ENCODE measurements around the gene TFAP2A. TPM values are rescaled to one million over a fixed set of nuclear protein-coding genes. Genes with fewer than 3 reads are reported as not detected.

The TFAP2A gene
- total RNA-seq, 1 donor from 2014 or later = 45.2 TPM

DNA sequence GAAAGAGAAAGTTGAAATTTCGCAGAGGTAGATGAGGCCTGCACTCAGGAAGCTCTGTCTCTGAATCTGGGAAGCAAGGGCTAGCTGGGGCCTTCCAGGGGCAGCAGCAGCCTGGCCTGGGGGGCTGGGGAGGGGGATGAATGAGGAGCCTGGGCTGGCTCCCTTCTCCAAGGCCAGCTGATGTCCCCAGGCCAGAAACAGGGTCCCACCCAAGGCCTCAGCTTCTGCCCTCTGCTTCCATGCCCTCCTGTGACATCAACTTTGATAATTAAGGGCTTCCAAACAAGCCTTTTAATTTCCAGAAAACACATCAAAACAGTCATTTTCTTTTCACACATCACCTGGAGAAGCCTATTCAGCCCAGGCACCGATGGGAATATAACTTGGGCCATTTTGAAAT is 15.4 kb downstream of the TFAP2A start:
- no peak for DNase-seq (ENCODE audit: low spot score)

GRCh38 chr6:10398446-10399218 is 16.2 kb downstream of the TFAP2A start:
- no peak for DNase-seq (ENCODE audit: low spot score)

GRCh38 chr6:10397756-10398445 is 17.0 kb downstream of the TFAP2A start:
- no peak for DNase-seq (ENCODE audit: low spot score)

GRCh38 chr6:10396785-10397184 is 18.1 kb downstream of the TFAP2A start:
- DNase-seq (ENCODE audit: low spot score) = no peak

DNA sequence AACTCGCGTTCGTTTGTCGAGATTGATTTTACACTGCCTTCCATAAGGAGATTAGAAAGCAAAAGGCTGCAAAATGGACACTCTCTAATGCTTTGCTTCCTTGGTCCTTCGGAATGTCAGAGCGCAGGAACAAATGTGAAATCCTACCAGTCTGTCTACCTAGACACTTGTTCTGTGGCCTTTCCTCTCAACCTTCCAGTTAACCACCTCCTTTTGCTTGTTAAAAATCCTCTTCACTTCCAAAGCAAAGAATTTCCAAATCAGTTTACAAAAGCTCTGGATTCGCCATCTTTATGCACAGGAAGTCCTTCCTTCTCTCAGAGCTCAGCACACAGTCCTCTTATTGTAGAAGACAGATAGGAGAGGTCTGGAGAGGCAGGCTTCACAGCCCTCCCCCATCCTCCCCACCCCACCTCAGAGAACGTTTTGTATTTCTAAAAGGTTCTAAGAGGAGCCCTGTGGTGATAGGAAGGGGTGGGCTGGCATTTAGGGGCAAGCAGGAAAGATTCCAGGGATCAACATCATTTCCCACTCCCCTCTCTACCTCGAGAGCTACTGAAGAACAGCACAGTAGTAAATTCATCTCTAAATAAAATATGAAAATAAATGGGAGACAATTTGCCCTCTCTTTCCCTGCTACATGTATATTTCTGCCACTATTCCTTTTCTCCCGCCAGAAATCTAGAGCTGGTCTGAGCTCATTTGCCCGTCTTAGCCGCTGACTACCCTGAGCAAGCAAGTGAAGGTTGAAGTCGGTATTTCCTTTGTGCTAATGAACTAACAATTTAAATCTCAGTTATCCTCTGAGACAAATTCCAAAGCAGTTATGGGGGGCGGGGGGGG is 18.9 kb downstream of the TFAP2A start:
- DNase-seq (ENCODE audit: low spot score) = no peak

GRCh38 chr6:10395171-10395703 is 19.6 kb downstream of the TFAP2A start:
- DNase-seq (ENCODE audit: low spot score) = no peak

- DNase-seq (ENCODE audit: low spot score) = no peak
These were observed 21.2 kb downstream of the TFAP2A start for GRCh38 chr6:10393544-10394225.

DNA sequence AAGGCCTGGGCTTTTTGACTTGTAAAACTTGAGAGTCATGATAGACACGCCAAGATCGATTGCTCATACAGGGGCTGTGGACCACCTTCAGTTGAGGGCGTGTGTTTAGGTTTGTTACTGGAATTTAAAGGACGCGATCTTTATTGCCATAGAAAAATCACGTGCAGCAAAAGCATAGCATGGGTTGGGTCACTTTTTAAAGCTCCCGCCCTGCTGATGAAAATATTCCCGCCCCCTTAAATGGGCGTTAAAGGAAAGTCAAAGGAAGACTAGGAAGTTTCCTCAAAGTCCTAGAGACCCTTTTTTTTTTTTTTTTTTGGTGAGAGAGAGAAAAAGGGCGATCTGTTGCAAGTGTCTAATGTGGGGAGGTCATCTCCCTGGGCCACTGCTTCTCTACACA is 23.1 kb downstream of the TFAP2A start:
- DNase-seq (ENCODE audit: low spot score) = no peak

GRCh38 chr6:10391299-10391630 is 23.6 kb downstream of the TFAP2A start:
- no peak for DNase-seq (ENCODE audit: low spot score)

DNA sequence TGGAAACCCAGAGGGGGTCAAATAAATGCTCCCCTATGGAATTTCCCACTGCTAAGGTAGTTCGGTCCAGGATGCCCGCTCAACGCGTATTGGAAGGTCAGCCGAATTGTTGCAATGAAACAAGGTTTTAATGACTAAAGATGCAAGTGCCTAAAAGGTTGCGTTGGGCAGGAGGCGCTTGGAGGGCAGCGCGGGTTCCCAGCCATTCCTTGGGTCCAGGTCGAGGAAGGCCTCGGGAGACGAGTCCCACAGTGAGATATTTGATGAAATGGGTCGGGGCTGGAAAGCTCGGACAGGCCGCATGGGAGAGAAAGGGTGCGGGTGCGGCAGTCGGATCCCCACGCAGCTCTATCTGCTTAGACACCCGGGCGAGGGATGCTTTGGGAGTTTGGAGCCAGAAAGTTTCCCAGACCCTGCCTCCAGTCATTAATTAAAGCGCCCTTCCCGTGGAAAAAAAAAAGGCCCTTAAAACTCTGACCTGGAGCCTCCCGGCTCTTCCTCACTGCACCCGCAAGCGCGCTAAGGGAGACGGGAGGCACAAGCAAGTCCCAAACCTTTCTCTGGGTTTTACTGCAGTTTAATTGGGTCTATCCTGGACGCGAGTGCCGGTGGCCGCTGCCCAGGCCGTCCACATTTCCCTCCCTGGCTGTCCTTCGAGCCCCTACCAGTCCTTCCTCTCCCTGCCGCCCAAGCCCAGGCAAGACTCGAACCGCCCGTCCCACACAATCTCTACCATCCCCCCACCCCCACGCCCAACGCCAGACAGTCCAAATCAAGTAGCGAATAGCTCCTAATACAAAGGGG is 24.2 kb downstream of the TFAP2A start:
- no peak for DNase-seq (ENCODE audit: low spot score)

DNA sequence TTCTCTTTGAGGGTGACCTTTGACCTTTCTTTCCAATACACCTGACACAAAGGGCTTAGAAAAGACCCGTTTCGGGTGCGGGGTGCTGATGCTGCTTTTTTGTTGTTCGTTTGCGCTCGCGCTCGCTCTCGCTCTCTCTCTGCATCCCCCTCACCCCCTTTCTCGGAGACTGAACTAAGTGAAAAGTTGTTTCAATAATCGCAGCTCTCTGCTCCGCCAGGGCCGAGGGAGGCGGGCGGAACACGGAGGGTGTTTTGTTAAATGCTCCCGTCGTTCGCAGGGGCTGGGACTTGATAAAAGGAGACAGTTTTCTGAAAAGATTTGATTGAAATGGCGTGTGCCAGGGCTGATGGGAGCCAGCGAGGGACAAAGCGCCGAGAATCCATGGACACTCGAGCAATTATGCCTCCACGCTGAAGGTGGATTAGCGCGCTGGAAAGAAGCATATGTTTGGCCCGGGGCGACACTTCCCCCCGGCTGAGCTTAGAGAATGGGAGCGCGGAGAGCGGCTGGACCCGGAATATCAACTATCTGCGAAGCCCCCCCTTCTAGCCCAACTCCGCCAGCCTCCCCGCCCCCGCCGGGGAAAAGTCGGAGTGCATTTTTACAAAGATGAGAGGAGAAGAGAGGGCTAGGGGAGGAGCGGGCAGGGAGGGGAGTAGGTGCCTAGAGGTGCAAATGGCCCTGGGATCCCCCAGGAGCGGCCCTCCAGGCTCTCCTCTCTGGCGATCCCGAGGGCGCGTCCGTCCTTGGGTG is 25.0 kb downstream of the TFAP2A start:
- DNase-seq (ENCODE audit: low spot score) = no peak

- DNase-seq (ENCODE audit: low spot score) = no peak
These were observed 27.9 kb downstream of the TFAP2A start for GRCh38 chr6:10386756-10387654.

- no peak for DNase-seq (ENCODE audit: low spot score)
These were observed 28.7 kb downstream of the TFAP2A start for GRCh38 chr6:10386220-10386619.

- DNase-seq (ENCODE audit: low spot score) = no peak
These were observed 29.2 kb downstream of the TFAP2A start for GRCh38 chr6:10385524-10386132.

- DNase-seq (ENCODE audit: low spot score) = no peak
These were observed 30.0 kb downstream of the TFAP2A start for GRCh38 chr6:10384610-10385523.

GRCh38 chr6:10384091-10384609 is 30.7 kb downstream of the TFAP2A start:
- DNase-seq (ENCODE audit: low spot score) = no peak
